ENCODE results near the gene CR1.
"Not testable (repeated sequence)": the region's sequence is repeated elsewhere in the genome, so short reads cannot be mapped to it uniquely, and the experiment has no call there.

GRCh38 chr1:207638487-207639145, 142.7 kb downstream of the CR1 start:
- TF ChIP-seq, protein P1, sequence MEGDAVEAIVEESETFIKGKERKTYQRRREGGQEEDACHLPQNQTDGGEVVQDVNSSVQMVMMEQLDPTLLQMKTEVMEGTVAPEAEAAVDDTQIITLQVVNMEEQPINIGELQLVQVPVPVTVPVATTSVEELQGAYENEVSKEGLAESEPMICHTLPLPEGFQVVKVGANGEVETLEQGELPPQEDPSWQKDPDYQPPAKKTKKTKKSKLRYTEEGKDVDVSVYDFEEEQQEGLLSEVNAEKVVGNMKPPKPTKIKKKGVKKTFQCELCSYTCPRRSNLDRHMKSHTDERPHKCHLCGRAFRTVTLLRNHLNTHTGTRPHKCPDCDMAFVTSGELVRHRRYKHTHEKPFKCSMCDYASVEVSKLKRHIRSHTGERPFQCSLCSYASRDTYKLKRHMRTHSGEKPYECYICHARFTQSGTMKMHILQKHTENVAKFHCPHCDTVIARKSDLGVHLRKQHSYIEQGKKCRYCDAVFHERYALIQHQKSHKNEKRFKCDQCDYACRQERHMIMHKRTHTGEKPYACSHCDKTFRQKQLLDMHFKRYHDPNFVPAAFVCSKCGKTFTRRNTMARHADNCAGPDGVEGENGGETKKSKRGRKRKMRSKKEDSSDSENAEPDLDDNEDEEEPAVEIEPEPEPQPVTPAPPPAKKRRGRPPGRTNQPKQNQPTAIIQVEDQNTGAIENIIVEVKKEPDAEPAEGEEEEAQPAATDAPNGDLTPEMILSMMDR (IDR thresholded peaks at IDR 0.05), result not testable (repeated sequence)
- not testable (repeated sequence) for TF ChIP-seq POLR2A (IDR thresholded peaks at IDR 0.05)
